Measurements from ENCODE around the gene UNC5C.

DNA sequence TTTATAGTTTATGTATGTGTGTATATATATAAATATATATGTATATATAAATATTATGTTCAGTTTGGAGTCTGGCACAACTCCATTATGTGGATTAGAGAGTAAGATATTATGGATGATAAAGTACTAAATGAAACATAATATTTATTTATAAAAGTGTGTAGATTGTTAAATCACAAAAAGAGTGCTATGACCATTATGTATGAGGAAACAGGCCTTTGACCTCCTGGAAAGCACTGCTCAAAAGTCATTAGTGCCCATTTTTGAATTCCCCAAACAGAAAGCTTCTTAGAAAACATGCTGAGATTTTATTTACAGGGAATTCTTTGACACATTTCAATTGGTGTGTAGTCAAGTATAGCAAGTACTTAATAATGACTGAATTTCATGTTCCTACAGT lies 391.2 kb downstream of the UNC5C start:
- no peak for TF ChIP-seq ZNF24 (tag by site-specific recombination; IDR thresholded peaks at IDR 0.05)
- no peak for TF ChIP-seq ZNF555 (tag by site-specific recombination; conservative IDR thresholded peaks at IDR 0.05)
- TF ChIP-seq ZNF214 (tag by site-specific recombination; IDR thresholded peaks at IDR 0.05; ENCODE audit: borderline replicate concordance), result no peak

Data from HEK293 (cell line).